ENCODE results near the gene DHX40.
"Not testable (repeated sequence)": the region's sequence is repeated elsewhere in the genome, so short reads cannot be mapped to it uniquely, and the experiment has no call there.

DHX40 gene

GRCh38 chr17:59632398-59632797, 67.0 kb downstream of the DHX40 start:
- no peak for DNase-seq

GRCh38 chr17:59633658-59634359, 68.4 kb downstream of the DHX40 start:
- DNase-seq, result no peak

GRCh38 chr17:59634632-59635541, 69.5 kb downstream of the DHX40 start:
- no peak for DNase-seq

- no peak for DNase-seq
These were observed 72.4 kb downstream of the DHX40 start for GRCh38 chr17:59637611-59638310.

- no peak for DNase-seq
These were observed 73.1 kb downstream of the DHX40 start for GRCh38 chr17:59638553-59638952.

- peak; percentile 53 for DNase-seq
These were observed 76.5 kb downstream of the DHX40 start for GRCh38 chr17:59641799-59642484.

- no peak for DNase-seq
These were observed 77.2 kb downstream of the DHX40 start for GRCh38 chr17:59642565-59642964.

GRCh38 chr17:59643159-59644140, 78.0 kb downstream of the DHX40 start:
- DNase-seq, result no peak

GRCh38 chr17:59647288-59647687, 81.9 kb downstream of the DHX40 start:
- no peak for DNase-seq

- no peak for DNase-seq
These were observed 84.5 kb downstream of the DHX40 start for GRCh38 chr17:59649886-59650285.

GRCh38 chr17:59650642-59651041, 85.2 kb downstream of the DHX40 start:
- DNase-seq, result no peak

GRCh38 chr17:59651346-59651745, 85.9 kb downstream of the DHX40 start:
- no peak for DNase-seq

- DNase-seq, result no peak
These were observed 86.7 kb downstream of the DHX40 start for GRCh38 chr17:59652119-59652518.

GRCh38 chr17:59656624-59657023, 91.2 kb downstream of the DHX40 start:
- DNase-seq, result not testable (repeated sequence)
